ENCODE results near the gene SELENOI.

Gene SELENOI

GRCh38 chr2:26335231-26335630, 10.7 kb upstream of the SELENOI start:
- no peak for TF ChIP-seq CTCF (IDR thresholded peaks at IDR 0.05; ENCODE audit: borderline replicate concordance, control extremely low read depth, extremely low read depth, insufficient read depth, missing control alignments)
- DNase-seq (ENCODE audit: low spot score): no peak
- in situ Hi-C loops (cut with MboI; ENCODE audit: low sequenced_read_pairs, unreplicated experiment): loop anchor here (25.0 kb wide), 1 partner anchor 348 kb away; the partner anchor contains the start of gene KIF3C

- DNase-seq (ENCODE audit: low spot score): no peak
- TF ChIP-seq CTCF (IDR thresholded peaks at IDR 0.05; ENCODE audit: borderline replicate concordance, control extremely low read depth, extremely low read depth, insufficient read depth, missing control alignments): no peak
- in situ Hi-C loops (cut with MboI; ENCODE audit: low sequenced_read_pairs, unreplicated experiment): loop anchor here (25.0 kb wide), 1 partner anchor 349 kb away; the partner anchor contains the start of gene KIF3C
Observed at GRCh38 chr2:26336719-26337118, 9.2 kb upstream of the SELENOI start.

GRCh38 chr2:26337298-26337697, 8.6 kb upstream of the SELENOI start:
- in situ Hi-C loops (cut with MboI; ENCODE audit: low sequenced_read_pairs, unreplicated experiment): loop anchor here (25.0 kb wide), 1 partner anchor 350 kb away; the partner anchor contains the start of gene KIF3C
- TF ChIP-seq CTCF (IDR thresholded peaks at IDR 0.05; ENCODE audit: borderline replicate concordance, control extremely low read depth, extremely low read depth, insufficient read depth, missing control alignments): no peak
- no peak for DNase-seq (ENCODE audit: low spot score)

- in situ Hi-C loops (cut with MboI; ENCODE audit: low sequenced_read_pairs, unreplicated experiment): loop anchor here (25.0 kb wide), 1 partner anchor 354 kb away; the partner anchor contains the start of gene KIF3C
- TF ChIP-seq CTCF (IDR thresholded peaks at IDR 0.05; ENCODE audit: borderline replicate concordance, control extremely low read depth, extremely low read depth, insufficient read depth, missing control alignments): no peak
- no peak for DNase-seq (ENCODE audit: low spot score)
Observed at GRCh38 chr2:26340831-26341230, 5.1 kb upstream of the SELENOI start.

GRCh38 chr2:26344581-26345282, 1.2 kb upstream of the SELENOI start:
- in situ Hi-C loops (cut with MboI; ENCODE audit: low sequenced_read_pairs, unreplicated experiment): loop anchor here (25.0 kb wide), 1 partner anchor 357 kb away; the partner anchor contains the start of gene KIF3C
- no peak for DNase-seq (ENCODE audit: low spot score)
- no peak for TF ChIP-seq CTCF (IDR thresholded peaks at IDR 0.05; ENCODE audit: borderline replicate concordance, control extremely low read depth, extremely low read depth, insufficient read depth, missing control alignments)

GRCh38 chr2:26345283-26345544, 729 bp upstream of the SELENOI start:
- in situ Hi-C loops (cut with MboI; ENCODE audit: low sequenced_read_pairs, unreplicated experiment): loop anchor here (25.0 kb wide), 1 partner anchor 358 kb away; the partner anchor contains the start of gene KIF3C
- TF ChIP-seq CTCF (IDR thresholded peaks at IDR 0.05; ENCODE audit: borderline replicate concordance, control extremely low read depth, extremely low read depth, insufficient read depth, missing control alignments): no peak
- peak; percentile 21 for DNase-seq (ENCODE audit: low spot score)
